GM12874 (cell line): ENCODE measurements around the gene IVNS1ABP.

ENCODE experiments used
- TF ChIP-seq, protein P1 (sequence below): IDR thresholded peaks from 2 replicates; pipeline ENCODE4 v1.5.1; 2011; ENCODE audit warnings: low read depth, mild to moderate bottlenecking, control low read depth, low read length, moderate library complexity; ENCODE audit not compliant: insufficient read depth

Gene IVNS1ABP

DNA sequence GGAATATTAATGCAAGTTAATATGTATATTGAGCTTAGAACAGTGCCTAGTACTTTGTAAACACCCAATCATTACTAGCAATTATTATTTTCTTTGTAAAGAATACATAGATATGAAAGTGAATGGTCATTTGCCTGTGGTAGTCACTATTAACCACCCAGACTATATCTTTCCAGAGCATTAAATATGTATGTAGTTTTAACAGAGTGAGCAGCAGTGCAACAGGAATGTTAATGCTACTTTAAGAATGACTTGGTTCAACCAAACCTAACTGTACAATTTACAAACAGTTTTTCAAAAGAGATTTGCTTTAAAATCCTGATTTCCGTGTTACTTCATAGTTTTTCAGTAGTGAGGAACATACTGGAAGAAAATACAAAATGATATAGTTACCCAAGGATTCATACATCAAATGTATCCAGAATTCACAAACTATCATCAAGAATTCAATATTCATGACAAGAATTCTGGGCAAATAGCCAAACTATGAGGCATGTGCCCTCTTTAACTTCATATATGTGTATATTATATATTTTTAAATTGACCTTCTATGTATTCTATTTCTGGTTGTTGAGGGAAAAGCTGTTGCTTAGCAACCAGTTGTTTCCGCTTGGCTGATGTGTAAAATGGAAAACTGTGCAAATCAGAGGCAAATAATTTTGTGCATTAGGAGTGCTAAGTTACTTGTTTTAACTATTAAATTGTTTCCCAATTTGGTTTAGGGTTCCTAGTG, 34.9 kb upstream of the IVNS1ABP start:
- TF ChIP-seq, protein P1, sequence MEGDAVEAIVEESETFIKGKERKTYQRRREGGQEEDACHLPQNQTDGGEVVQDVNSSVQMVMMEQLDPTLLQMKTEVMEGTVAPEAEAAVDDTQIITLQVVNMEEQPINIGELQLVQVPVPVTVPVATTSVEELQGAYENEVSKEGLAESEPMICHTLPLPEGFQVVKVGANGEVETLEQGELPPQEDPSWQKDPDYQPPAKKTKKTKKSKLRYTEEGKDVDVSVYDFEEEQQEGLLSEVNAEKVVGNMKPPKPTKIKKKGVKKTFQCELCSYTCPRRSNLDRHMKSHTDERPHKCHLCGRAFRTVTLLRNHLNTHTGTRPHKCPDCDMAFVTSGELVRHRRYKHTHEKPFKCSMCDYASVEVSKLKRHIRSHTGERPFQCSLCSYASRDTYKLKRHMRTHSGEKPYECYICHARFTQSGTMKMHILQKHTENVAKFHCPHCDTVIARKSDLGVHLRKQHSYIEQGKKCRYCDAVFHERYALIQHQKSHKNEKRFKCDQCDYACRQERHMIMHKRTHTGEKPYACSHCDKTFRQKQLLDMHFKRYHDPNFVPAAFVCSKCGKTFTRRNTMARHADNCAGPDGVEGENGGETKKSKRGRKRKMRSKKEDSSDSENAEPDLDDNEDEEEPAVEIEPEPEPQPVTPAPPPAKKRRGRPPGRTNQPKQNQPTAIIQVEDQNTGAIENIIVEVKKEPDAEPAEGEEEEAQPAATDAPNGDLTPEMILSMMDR, result no peak

DNA sequence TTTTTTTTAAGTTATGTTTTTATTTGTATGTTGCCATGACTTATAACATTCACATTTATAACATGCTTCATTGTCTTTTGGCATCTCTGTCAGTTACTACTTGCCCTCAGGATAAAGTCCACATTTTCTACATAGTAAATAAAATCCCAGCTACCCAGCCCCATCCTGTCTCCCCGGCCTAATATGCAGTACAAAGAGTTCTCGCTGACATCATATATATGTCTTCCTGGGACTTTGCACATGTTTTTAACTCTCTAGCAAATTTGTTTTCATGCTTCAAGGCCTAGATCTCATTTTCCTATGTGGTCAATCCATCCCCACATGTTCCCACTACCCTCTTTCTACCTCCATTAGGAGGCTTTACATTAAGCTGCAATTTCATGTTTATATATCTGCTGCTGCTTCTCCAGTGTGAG, 33.0 kb upstream of the IVNS1ABP start:
- TF ChIP-seq, protein P1, result no peak

DNA sequence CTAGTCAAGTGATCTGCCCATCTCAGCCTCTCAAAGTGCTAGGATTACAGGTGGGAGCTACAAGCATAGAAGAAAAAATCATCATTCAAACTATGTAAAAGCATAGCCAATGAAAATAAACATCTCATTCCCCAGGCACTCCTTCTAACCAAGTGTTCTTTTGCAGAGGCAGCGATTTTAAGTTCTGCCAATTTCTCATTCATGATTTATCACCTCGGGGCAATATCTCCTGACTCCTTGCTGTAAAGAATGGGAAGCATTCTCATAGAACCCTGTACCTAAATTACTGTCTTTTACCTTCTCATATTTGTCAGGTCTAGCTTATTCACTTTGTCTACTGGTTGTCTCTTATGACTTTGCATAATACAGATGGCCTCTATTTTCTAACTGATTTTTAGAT, 32.5 kb upstream of the IVNS1ABP start:
- TF ChIP-seq, protein P1, result no peak

DNA sequence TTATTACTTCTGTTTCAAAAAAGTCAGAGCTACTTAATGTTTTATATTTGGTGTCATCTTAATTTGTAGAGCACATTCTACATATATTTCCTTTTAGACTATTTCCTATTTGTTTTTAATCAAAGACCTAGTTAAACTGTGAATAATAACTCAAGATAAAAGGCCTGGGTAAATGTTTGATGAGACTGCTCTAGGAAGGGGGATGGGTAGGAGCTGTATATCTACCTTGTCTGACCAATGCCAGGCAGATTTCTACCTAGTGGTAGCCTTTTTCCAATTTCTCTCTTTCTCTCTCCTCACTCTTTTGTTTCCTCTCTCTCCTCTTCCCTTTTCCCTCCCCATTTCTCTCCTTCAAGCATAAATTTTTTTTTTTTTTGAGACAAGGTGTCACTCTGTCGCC, 31.9 kb upstream of the IVNS1ABP start:
- TF ChIP-seq, protein P1, result no peak

DNA sequence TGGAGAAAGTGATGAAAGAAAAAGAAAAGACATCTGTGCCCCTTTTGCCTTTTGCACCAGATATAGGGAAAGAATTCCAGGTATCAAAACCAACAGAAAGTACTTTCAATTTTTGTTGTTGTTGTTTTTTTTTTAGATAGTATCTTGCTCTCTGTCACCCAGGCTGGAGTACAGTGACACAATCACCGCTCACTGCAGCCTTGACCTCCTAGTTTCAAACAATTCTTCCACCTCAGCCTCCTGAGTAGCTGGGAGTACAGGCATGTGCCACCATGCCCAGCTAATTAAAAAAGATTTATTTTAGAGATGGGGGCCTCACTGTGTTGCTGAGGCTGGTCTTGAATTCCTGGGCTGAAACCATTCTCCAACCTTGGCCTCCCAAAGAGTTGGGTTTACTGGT, 31.3 kb upstream of the IVNS1ABP start:
- TF ChIP-seq, protein P1, result no peak

DNA sequence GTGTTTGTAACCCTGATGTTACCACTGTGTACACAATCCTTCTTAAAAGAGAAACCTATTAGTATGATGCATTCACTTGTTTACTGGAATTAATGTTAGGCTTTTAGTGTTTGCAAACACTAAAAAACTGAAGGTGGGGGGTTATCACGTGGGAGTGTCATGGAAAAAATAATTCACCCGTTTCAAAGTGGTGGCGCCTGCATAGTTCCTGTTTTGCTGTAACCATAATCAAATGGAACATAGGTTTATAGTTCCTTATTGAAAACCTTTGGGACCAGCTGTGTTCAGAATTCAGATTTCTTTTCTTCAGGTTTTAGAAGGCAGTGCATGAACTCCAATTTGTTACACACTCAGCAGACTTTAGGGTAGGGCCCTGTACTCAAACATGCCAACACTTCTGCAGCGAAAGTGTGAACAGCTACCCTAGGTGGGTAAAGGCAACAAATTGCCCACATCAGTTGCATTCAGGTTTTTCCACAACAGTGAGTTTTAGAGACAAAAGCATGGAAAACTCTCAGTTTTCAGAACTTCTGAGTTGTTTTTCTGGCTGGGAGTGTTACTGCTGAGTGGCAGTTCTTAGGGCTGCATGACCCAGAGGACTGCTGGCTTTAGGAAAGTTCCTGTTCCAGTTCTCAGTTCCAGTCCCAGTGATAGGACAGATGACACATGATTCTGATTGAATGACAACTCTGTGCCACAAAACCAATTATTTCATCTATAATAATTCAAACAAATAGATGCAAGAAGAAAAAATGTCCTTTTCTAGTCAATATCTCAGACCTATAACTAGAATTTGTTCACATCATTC, 29.1 kb upstream of the IVNS1ABP start:
- TF ChIP-seq, protein P1, result no peak

DNA sequence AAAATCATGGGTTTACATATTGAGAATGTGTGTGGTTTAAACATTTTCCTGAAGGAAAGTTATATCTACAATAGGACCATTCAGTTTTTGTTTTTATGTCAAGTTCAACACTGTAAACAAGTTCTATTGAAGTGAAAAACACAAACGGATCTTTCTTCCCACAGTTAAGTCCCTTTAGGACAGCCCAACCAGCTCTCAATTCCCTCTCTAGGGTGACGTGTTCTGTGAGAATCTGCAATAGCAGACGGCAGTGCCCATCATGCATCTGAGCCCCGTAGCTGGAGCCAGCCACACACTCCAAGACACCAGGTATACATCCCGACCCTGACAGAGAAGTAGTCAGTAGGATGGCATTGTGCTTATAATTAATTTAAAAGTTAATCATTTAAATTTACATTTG, 26.3 kb upstream of the IVNS1ABP start:
- TF ChIP-seq, protein P1, result no peak
